NCI-H128 (cell line): ENCODE results near the gene PRPH.
"Not testable (repeated sequence)": the region's sequence is repeated elsewhere in the genome, so short reads cannot be mapped to it uniquely, and the experiment has no call there.

Experiments used
- DNase-seq: peaks from one replicate; lab custom pipeline; 2025; ENCODE audit not compliant: unreplicated experiment; lab: John Stamatoyannopoulos, UW

The PRPH gene

GRCh38 chr12:49295082-49295936 lies at the start of gene PRPH:
PRPH (plus strand) TSS chr12:49295147; CDS start chr12:49295201, 54 bp downstream.
- no peak for DNase-seq

DNA sequence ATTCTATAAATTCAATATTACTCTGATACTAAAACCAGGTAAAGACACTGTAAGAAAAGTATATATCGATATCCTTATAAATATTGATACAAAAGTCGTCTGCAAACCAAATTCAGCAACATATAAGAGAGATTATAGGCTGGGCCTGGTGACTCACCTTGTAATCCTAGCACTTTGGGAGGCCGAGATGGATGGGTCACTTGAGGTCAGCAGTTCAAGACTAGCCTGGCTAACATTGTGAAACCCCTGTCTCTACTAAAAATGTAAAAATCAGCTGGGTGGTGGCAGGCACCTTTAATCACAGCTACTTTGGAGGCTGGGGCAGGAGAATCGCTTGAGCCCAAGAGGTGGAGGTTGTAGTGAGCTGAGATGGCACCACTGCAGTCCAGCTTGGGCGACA lies 43.6 kb upstream of the PRPH start:
- no peak for DNase-seq

GRCh38 chr12:49253033-49253623 lies 41.8 kb upstream of the PRPH start:
- no peak for DNase-seq

DNA sequence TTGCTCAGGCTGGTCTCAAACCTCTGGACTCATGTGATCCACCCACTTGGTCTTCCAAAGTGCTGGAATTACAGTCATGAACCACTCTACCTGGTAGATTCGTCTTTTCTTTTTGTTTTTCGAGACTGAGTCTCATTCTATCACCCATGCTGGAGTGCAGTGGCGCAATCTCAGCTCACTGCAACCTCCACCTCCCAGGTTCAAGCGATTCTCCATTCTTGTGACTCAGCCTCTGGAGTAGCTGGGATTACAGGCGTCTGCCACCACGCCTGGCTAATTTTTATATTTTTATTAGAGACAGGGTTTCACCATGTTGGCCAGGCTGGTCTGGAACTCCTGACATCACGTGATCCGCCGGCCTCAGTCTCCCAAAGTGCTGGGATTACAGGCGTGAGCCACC lies 39.5 kb upstream of the PRPH start:
- DNase-seq = not testable (repeated sequence)

DNA sequence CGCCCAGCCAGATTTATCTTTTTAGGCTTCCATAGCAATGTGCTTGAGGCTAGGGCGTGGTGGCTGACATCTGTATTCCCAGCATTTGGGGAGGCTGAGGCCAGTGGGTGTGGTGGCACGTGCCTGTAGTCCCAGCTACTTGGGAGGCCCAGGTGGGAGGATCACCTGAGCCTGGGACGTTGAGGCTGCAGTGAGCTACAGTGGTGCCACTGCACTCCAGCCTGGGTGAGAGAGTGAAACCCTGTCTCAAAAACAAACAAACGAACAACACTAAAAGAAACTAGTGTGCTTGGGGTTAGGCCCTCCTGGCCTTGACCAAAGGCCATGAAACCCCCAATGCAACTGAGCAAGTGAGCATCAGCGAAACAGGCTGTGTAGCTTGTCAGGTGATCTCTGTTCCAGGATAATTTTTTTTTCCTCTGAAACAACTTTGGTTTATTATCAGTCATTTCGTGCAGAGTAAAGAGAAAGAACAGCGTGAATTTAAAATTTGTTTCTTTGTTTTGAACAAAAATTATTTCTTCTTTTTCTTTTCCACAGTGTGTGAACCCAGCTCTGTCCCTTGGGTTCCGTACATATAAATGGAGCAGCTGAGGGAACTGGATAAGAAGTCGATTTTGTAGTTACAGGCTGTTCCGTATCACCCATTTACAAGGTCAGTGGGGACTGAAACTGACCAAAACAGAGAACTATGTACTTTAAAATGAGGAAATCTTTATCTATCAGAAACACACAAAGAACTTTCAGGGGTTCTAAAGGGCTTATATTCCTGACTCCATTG lies 38.9 kb upstream of the PRPH start:
- no peak for DNase-seq

DNA sequence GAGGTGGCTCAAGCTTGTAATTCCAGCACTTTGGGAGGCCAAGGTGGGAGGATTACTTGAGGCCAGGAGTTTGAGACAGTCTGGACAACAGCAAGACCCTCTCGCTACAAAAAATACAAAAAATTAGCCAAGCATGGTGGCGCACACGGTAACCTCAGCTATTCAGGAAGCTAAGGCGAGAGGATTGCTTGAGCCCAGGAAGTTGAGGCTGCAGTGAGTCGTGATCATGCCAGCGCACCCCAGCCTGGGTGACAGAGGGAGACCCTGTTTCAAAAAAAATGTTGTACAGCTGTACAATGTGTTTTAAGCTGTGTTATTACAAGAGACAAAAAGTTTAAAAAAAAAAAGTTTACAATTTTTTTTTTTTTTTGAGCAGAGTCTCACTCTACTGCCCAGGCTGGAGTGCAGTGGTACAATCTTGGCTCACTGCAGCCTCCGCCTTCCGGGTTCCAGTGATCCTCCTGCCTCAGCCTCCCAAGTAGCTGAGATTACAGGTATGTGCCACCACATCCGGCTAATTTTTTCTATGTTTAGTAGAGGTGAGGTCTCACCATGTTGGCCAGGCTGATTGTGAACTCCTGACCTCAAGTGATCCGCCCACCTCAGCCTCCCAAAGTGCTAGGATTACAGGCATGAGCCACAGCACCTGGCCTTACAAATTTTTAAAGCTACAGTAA lies 37.3 kb upstream of the PRPH start:
- DNase-seq = not testable (repeated sequence)

- no peak for DNase-seq
Observed at GRCh38 chr12:49259452-49259851, 35.5 kb upstream of the PRPH start.

GRCh38 chr12:49260166-49260565 lies 34.8 kb upstream of the PRPH start:
- no peak for DNase-seq

- DNase-seq = no peak
Observed at GRCh38 chr12:49260571-49261363, 34.2 kb upstream of the PRPH start.

DNA sequence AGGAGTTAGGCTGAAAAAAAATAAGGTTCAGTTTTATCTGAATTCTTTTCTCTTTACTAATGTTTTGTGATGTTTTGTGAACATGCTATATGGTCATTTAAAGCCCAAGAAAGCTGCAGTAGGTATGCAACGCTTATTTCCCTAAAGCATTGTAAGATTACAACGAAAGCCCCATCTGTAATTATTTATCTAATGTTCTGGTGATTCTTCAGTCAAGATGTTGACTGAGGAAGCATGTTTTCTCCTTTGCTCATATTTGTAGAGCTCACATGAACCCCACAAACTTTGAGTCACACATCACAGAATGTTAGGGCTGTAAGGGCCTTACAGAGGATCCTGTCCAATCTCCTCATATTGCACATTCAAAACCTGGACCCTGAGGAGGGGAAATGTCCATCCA lies 33.2 kb upstream of the PRPH start:
- no peak for DNase-seq

DNA sequence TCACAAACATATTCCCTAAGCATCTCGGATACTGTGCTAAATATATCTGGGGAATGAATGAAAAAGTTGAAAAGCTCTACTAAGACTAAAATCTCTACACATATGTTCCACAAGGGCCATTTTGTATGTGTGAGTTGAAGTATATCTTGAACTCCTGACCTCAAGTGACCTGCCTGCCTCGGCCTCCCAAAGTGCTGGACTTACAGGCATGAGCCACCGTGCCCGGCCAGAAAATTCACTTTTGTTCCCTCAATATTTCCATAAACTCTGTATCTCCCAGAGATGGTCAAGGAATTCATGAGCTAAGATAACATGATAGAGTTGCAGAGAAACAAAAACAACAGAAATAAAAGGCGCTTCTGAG lies 31.6 kb upstream of the PRPH start:
- DNase-seq = no peak

DNA sequence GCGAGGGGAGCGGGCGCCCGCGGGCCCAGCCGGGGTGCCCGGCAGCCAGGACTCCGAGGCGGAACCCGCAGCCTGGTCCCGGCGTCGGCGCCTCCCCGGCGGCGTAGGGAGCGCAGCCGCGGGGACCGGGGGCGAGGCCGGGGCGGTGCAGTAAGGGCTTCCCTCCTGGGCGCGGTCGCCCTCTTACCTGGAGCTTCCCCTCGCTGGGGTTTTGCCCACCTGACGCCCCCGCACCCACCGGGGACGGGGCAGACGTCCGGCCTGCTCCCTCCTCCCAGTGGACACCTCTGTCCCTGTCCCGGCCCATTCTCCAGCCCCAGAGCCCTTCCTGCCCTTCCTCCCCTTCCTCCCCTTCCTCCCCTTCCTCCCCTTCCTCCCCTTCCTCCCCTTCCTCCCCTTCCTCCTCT lies 30.5 kb upstream of the PRPH start:
- no peak for DNase-seq

- DNase-seq = peak; percentile 79
Observed at GRCh38 chr12:49264873-49265792, 29.8 kb upstream of the PRPH start, which contains the start of gene TUBA1C. TUBA1C (plus strand) TSS chr12:49265082; CDS start chr12:49265182, 100 bp downstream.

DNA sequence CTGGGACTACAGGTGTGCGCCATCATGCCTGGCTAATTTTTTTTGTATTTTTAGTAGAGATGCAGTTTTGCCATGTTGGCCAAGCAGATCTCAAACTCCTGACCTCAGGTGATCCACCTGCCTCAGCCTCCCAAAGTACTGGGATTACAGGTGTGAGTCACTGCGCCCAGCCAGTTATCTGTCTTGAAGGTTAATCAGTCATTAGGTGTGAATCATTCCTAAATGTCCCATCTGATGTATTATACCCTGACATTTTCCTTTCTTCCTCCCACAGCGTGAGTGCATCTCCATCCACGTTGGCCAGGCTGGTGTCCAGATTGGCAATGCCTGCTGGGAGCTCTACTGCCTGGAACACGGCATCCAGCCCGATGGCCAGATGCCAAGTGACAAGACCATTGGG lies 25.8 kb upstream of the PRPH start:
- DNase-seq = not testable (repeated sequence)

DNA sequence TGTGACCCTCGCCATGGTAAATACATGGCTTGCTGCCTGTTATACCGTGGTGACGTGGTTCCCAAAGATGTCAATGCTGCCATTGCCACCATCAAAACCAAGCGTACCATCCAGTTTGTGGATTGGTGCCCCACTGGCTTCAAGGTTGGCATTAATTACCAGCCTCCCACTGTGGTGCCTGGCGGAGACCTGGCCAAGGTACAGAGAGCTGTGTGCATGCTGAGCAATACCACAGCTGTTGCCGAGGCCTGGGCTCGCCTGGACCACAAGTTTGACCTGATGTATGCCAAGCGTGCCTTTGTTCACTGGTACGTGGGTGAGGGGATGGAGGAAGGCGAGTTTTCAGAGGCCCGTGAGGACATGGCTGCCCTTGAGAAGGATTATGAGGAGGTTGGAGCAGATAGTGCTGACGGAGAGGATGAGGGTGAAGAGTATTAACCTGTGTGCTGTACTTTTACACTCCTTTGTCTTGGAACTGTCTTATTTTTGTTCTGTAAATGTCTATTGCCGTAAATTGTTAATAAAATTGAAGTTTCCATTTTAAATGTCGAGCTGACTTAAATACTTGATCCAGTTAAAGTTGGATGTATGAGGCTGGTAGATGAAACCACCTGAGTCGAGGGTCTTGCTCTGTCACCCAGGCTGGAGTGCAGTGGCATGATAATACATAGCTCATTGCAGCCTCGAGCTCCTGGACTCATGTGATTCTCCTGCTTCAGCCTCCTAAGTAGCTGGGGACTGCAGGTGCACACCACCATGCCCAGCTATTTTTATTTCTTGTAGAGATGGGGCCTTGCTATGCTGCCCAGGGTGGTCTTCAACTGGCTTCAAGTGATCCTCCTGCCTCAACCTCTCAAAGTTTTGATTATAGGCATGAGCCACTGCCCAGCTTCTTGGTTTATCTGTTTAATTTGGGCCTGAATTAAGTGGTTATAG lies 21.9 kb upstream of the PRPH start:
- DNase-seq = no peak

DNA sequence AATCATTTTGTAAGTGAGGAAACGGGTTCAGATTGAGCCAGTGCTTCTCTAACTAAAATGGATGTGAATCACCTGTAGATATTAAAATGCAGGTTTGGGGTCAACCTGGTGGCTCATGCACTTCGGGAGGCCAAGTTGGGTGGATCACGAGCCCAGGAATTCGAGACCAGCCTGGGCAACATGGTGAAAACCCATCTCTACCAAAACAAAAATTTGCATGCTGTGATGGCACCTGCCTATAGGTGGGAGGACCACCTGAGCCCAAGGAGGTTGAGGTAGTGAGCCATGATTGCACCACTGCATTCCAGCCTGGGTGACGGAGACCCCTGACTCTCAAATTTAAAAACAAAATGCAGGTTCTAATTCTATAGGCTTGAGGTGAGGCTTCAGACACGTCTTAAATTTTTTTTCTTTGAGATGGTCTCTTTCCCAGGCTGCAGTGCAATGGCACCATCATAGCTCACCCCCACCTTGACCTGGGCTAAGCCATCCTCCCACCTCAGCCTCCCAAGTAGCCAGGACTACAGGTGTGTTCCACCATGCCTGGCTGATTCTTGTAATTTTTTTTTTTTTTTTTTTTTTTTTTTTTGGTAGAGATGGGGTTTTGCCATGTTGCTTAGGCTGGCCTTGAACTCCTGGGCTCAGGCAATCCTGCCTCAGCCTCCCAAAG lies 21.1 kb upstream of the PRPH start:
- no peak for DNase-seq

GRCh38 chr12:49274396-49275069 lies 20.4 kb upstream of the PRPH start:
- no peak for DNase-seq
